COLO668 (cell line): ENCODE results near the gene BIRC3.
"Not testable (repeated sequence)": the region's sequence is repeated elsewhere in the genome, so short reads cannot be mapped to it uniquely, and the experiment has no call there.

Source experiments
- DNase-seq: peaks from one replicate; lab custom pipeline; 2025; ENCODE audit not compliant: unreplicated experiment; lab: John Stamatoyannopoulos, UW

Gene BIRC3

GRCh38 chr11:102368472-102368871 is 51.2 kb downstream of the BIRC3 start:
- no peak for DNase-seq

- not testable (repeated sequence) for DNase-seq
These were observed 57.5 kb downstream of the BIRC3 start for GRCh38 chr11:102374633-102375424.

GRCh38 chr11:102375720-102376399 is 58.6 kb downstream of the BIRC3 start:
- DNase-seq = no peak

GRCh38 chr11:102377891-102378290 is 60.6 kb downstream of the BIRC3 start:
- no peak for DNase-seq

GRCh38 chr11:102378818-102379217 is 61.5 kb downstream of the BIRC3 start:
- DNase-seq = no peak

- no peak for DNase-seq
These were observed 65.1 kb downstream of the BIRC3 start for GRCh38 chr11:102382384-102382783.

GRCh38 chr11:102383839-102384238 is 66.6 kb downstream of the BIRC3 start:
- DNase-seq = no peak

GRCh38 chr11:102384419-102385079 is 67.3 kb downstream of the BIRC3 start:
- DNase-seq = no peak

GRCh38 chr11:102385085-102386007 is 68.1 kb downstream of the BIRC3 start:
- DNase-seq = no peak

- no peak for DNase-seq
These were observed 69.0 kb downstream of the BIRC3 start for GRCh38 chr11:102386136-102386734.

GRCh38 chr11:102387043-102387781 is 69.9 kb downstream of the BIRC3 start:
- DNase-seq = no peak
